HEK293 (cell line): Measurements from ENCODE around the gene MSI2.

Experiments
- CTCF ChIA-PET: fragments of 350-600 bp; formaldehyde crosslinking; extraction: SDS; loops from one replicate; lab custom pipeline; 2021; ENCODE audit warnings: antibody characterized with exemption; lab: Yijun Ruan, JAX
- POLR2A ChIA-PET: fragments of 300-600 bp; formaldehyde crosslinking; extraction: SDS; loops from one replicate; lab custom pipeline; 2020; ENCODE audit warnings: antibody characterized with exemption, inconsistent platforms; lab: Yijun Ruan, JAX
- H3K27ac ChIP-seq: fragments of 200-500 bp; sonication (Bioruptor generic); 2 replicates; pipeline ENCODE4 v1.5.1; 2014; ENCODE audit warnings: low read depth, low read length, control low read depth, inconsistent platforms; ENCODE audit errors: extremely low read depth
- H3K36me3 ChIP-seq, 2 experiments: fragments of 200-500 bp in 1 of 2; sonication (Bioruptor generic) in 1 of 2; 1 replicate in 1 of 2; 2 replicates in 1 of 2; pipeline ENCODE4 v1.5.1; 2014 to 2017; ENCODE audit warnings: inconsistent platforms in 2 of 2, low read length in 2 of 2; ENCODE audit not compliant: control insufficient read depth in 2 of 2, insufficient read depth in 1 of 2
- H3K4me1 ChIP-seq: fragments of 200-500 bp; sonication (Bioruptor generic); 2 replicates; pipeline ENCODE4 v1.5.1; 2014; ENCODE audit warnings: mild to moderate bottlenecking, low read length, inconsistent platforms; ENCODE audit not compliant: control insufficient read depth, insufficient read depth
- H3K4me3 ChIP-seq: 2 replicates; pipeline ENCODE4 v1.5.1; 2011; ENCODE audit warnings: low read depth, mild to moderate bottlenecking, control low read depth, low read length, moderate library complexity
- H3K9me3 ChIP-seq: fragments of 200-500 bp; sonication (Bioruptor generic); 2 replicates; pipeline ENCODE4 v1.5.1; 2014; ENCODE audit warnings: low read depth, low read length, inconsistent platforms; ENCODE audit not compliant: control insufficient read depth, insufficient read depth
- GLI4 ChIP-seq: fragments of 450-650 bp; formaldehyde crosslinking; IDR thresholded peaks from 2 replicates; pipeline ENCODE4 v1.5.1; 2016; ENCODE audit warnings: missing biosample characterization, missing genetic modification characterization
- SETDB1 ChIP-seq: IDR thresholded peaks from one replicate; pipeline ENCODE4 v1.6.1; 2017; ENCODE audit warnings: mild to moderate bottlenecking, low read length, moderate library complexity, mixed read lengths; ENCODE audit not compliant: insufficient read length
- ZBTB7A ChIP-seq: fragments of 450-650 bp; formaldehyde crosslinking; IDR thresholded peaks from 2 replicates; pipeline ENCODE4 v1.5.1; 2016; ENCODE audit warnings: low read depth, missing biosample characterization, missing genetic modification characterization
- ZNF133 ChIP-seq: fragments of 450-650 bp; formaldehyde crosslinking; IDR thresholded peaks from 2 replicates; pipeline ENCODE4 v1.5.1; 2016; ENCODE audit warnings: missing biosample characterization, missing genetic modification characterization
- ZNF169 ChIP-seq: fragments of 450-650 bp; formaldehyde crosslinking; IDR thresholded peaks from 2 replicates; pipeline ENCODE4 v1.5.1; 2016; ENCODE audit warnings: missing biosample characterization, missing genetic modification characterization
- ZNF223 ChIP-seq: fragments of 450-650 bp; formaldehyde crosslinking; IDR thresholded peaks from 2 replicates; pipeline ENCODE4 v1.5.1; 2016; ENCODE audit warnings: missing biosample characterization, missing genetic modification characterization
- ZNF24 ChIP-seq: fragments of 450-650 bp; formaldehyde crosslinking; IDR thresholded peaks from 2 replicates; pipeline ENCODE4 v1.5.1; 2016; ENCODE audit warnings: missing biosample characterization, missing genetic modification characterization
- ZNF248 ChIP-seq: fragments of 450-650 bp; formaldehyde crosslinking; IDR thresholded peaks from 2 replicates; pipeline ENCODE4 v1.5.1; 2017; ENCODE audit warnings: missing biosample characterization, missing genetic modification characterization
- ZNF266 ChIP-seq: fragments of 450-650 bp; formaldehyde crosslinking; IDR thresholded peaks from 2 replicates; pipeline ENCODE4 v1.5.1; 2016; ENCODE audit warnings: missing biosample characterization, missing genetic modification characterization, low read depth
- ZNF280C ChIP-seq: fragments of 450-650 bp; formaldehyde crosslinking; IDR thresholded peaks from 2 replicates; pipeline ENCODE4 v1.5.1; 2016; ENCODE audit warnings: missing biosample characterization, missing genetic modification characterization
- ZNF280D ChIP-seq: fragments of 450-650 bp; formaldehyde crosslinking; IDR thresholded peaks from 2 replicates; pipeline ENCODE4 v1.5.1; 2016; ENCODE audit warnings: missing biosample characterization, missing genetic modification characterization
- ZNF654 ChIP-seq: fragments of 450-650 bp; formaldehyde crosslinking; IDR thresholded peaks from 2 replicates; pipeline ENCODE4 v1.5.1; 2016; ENCODE audit warnings: low read depth, missing biosample characterization, missing genetic modification characterization
- ZNF677 ChIP-seq: fragments of 450-650 bp; IDR thresholded peaks from 2 replicates; pipeline ENCODE4 v1.5.0; 2018; ENCODE audit warnings: missing biosample characterization, mild to moderate bottlenecking, missing genetic modification characterization, moderate library complexity
- ZNF776 ChIP-seq: fragments of 450-650 bp; formaldehyde crosslinking; IDR thresholded peaks from 2 replicates; pipeline ENCODE4 v1.5.0; 2017; ENCODE audit warnings: missing biosample characterization, missing genetic modification characterization, borderline replicate concordance
- ZSCAN16 ChIP-seq: fragments of 450-650 bp; formaldehyde crosslinking; IDR thresholded peaks from 2 replicates; pipeline ENCODE4 v1.5.1; 2016; ENCODE audit warnings: missing biosample characterization, missing genetic modification characterization
- TF ChIP-seq, protein P1 (sequence below): fragments of 450-650 bp; formaldehyde crosslinking; IDR thresholded peaks from 2 replicates; pipeline ENCODE4 v1.5.1; 2016; ENCODE audit warnings: missing biosample characterization, missing genetic modification characterization
- TF ChIP-seq, protein P2 (sequence below): fragments of 450-650 bp; formaldehyde crosslinking; IDR thresholded peaks from 2 replicates; pipeline ENCODE4 v1.5.1; 2017; ENCODE audit warnings: missing biosample characterization, mild to moderate bottlenecking, missing genetic modification characterization, moderate library complexity

The MSI2 gene

GRCh38 chr17:57284583-57284982, 28.3 kb downstream of the MSI2 start:
- ChIA-PET POLR2A (interaction anchor here (0.7 kb wide), 1 partner anchor 9 kb away, joined by 5 read pairs; no protein-coding TSS in a partner anchor), CTCF (interaction anchor here (0.6 to 1.5 kb wide), 3 partner anchors 41 to 1597 kb away, joined by 3 to 7 read pairs (median 4); no protein-coding TSS in a partner anchor)
- TF ChIP-seq, protein P1, sequence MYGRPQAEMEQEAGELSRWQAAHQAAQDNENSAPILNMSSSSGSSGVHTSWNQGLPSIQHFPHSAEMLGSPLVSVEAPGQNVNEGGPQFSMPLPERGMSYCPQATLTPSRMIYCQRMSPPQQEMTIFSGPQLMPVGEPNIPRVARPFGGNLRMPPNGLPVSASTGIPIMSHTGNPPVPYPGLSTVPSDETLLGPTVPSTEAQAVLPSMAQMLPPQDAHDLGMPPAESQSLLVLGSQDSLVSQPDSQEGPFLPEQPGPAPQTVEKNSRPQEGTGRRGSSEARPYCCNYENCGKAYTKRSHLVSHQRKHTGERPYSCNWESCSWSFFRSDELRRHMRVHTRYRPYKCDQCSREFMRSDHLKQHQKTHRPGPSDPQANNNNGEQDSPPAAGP (tag by site-specific recombination): no peak
- TF ChIP-seq GLI4 (tag by site-specific recombination) (no peak), ZNF280D (tag by site-specific recombination) (no peak), ZSCAN16 (tag by site-specific recombination) (no peak), ZNF248 (tag by site-specific recombination) (no peak), SETDB1 (no peak), ZNF280C (tag by site-specific recombination) (no peak), ZNF654 (tag by site-specific recombination) (no peak), ZNF677 (tag by site-specific recombination) (no peak)
- no peak overlapping the region for H3K4me3 ChIP-seq
- peaks cover 0 to 12% of the 10 kb centered on the region in 2 experiments; a peak in 1 of 3 replicates for H3K36me3 ChIP-seq
- H3K9me3 ChIP-seq: no peaks in the 10 kb centered on the region
- no peak overlapping the region for H3K27ac ChIP-seq
- peaks cover 35% of the 10 kb centered on the region for H3K4me1 ChIP-seq

DNA sequence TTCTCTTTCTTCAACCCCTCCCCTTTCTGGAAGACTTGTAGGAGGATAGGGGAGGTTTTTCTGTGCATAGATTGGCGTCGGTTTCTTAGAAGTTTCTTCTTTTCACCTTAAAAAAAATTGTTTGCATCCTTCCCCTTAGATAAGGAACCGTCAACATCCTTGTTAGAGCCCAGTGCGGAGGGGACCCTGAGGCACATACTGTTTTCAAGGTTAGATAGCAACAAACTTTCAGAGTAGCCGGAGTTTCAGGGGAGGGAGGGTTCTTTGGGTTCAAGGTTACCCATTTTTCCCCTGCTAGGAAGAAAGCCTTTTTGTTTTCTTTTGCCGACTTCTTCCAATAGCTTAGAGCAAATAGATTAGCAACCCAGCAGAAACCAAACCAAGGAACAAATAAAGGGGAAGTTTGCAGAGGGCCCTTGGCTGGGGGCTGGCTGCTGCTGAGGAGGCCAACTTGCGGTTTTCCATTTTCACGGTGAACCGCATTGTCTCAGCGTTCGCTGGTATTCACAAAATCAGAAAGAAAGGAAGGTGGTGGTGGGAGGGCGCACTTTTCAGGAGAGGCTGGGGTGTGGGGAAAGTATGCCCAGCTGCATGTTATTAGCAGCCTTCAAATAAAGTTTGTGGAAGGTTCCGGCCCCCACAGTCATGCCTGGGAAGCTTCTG, 28.8 kb downstream of the MSI2 start:
- peaks cover 35% of the 10 kb centered on the region for H3K4me1 ChIP-seq
- ChIA-PET CTCF (interaction anchor here (1.1 to 1.5 kb wide), 2 partner anchors 42 to 548 kb away, joined by 3 to 7 read pairs; no protein-coding TSS in a partner anchor), POLR2A (no interaction called here)
- TF ChIP-seq ZBTB7A: no peak
- TF ChIP-seq ZNF223 (tag by site-specific recombination): no peak
- TF ChIP-seq ZNF169: no peak
- TF ChIP-seq, protein P2, sequence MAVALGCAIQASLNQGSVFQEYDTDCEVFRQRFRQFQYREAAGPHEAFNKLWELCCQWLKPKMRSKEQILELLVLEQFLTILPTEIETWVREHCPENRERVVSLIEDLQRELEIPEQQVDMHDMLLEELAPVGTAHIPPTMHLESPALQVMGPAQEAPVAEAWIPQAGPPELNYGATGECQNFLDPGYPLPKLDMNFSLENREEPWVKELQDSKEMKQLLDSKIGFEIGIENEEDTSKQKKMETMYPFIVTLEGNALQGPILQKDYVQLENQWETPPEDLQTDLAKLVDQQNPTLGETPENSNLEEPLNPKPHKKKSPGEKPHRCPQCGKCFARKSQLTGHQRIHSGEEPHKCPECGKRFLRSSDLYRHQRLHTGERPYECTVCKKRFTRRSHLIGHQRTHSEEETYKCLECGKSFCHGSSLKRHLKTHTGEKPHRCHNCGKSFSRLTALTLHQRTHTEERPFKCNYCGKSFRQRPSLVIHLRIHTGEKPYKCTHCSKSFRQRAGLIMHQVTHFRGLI (tag by site-specific recombination): 0 out of 2 replicates have a peak, but pooled peaks have one; percentile 22
- TF ChIP-seq ZNF266 (tag by site-specific recombination): no peak
- no peak for TF ChIP-seq ZNF133
- TF ChIP-seq ZNF776 (tag by site-specific recombination): no peak
- TF ChIP-seq ZNF24 (tag by site-specific recombination): no peak
- no peak overlapping the region for H3K4me3 ChIP-seq
- H3K36me3 ChIP-seq: peaks cover 0 to 16% of the 10 kb centered on the region in 2 experiments; a peak in 2 of 3 replicates
- H3K27ac ChIP-seq: no peak overlapping the region
- H3K9me3 ChIP-seq: no peaks in the 10 kb centered on the region
